Activated CD4-positive, alpha-beta T cell treated with anti-CD3 and anti-CD28 coated beads, Interleukin-2, amount 50 U/mL, for 24 hours (primary cell): ENCODE data around the gene BLCAP.

Source experiments
- DNase-seq, 2 donors: peaks; one replicate each; pipeline ENCODE4 v3.0.0-alpha.2; 2020; ENCODE audit warnings: low read depth in 1 of 2, low spot score in 1 of 2

Gene BLCAP

GRCh38 chr20:37530696-37531095, 3.0 kb upstream of the BLCAP start:
- DNase-seq = no peak

DNA sequence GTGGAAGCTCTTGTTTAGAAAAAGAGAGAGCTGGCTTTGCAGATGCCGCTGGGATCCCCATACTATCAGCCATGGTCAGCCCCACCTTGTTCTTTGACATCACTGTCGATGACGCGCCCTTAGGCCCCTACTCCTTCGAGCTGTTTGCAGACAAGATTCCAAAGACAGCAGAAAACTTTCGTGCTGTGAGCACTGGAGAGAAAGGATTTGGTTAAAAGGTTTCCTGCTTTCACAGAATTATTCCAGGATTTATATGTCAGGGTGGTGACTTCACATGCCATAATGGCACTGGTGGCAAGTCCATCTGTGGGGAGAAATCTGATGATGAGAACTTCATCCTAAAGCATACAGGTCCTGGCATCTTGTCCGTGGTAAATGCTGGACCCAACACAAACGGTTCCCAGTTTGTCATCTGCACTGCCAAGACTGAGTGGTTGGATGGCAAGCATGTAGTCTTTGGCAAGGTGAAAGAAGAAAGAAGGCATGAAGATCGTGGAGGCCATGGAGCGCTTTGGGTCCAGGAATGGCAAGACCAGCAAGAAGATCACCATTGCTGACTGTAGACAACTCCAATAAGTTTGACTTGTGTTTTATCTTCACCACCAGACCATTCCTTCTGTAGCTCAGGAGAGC, 2.4 kb upstream of the BLCAP start:
- no peak for DNase-seq

- no peak for DNase-seq
Observed at GRCh38 chr20:37529214-37529967, 1.7 kb upstream of the BLCAP start.

- DNase-seq = no peak
Observed at GRCh38 chr20:37528446-37529213, 954 bp upstream of the BLCAP start.

GRCh38 chr20:37526839-37527637, 638 bp downstream of the BLCAP start:
- DNase-seq = no peak

- no peak for DNase-seq
Observed at GRCh38 chr20:37526238-37526838, 1.3 kb downstream of the BLCAP start.

GRCh38 chr20:37525810-37526209, 1.9 kb downstream of the BLCAP start:
- no peak for DNase-seq

GRCh38 chr20:37524859-37525708, 2.6 kb downstream of the BLCAP start:
- DNase-seq = no peak

DNA sequence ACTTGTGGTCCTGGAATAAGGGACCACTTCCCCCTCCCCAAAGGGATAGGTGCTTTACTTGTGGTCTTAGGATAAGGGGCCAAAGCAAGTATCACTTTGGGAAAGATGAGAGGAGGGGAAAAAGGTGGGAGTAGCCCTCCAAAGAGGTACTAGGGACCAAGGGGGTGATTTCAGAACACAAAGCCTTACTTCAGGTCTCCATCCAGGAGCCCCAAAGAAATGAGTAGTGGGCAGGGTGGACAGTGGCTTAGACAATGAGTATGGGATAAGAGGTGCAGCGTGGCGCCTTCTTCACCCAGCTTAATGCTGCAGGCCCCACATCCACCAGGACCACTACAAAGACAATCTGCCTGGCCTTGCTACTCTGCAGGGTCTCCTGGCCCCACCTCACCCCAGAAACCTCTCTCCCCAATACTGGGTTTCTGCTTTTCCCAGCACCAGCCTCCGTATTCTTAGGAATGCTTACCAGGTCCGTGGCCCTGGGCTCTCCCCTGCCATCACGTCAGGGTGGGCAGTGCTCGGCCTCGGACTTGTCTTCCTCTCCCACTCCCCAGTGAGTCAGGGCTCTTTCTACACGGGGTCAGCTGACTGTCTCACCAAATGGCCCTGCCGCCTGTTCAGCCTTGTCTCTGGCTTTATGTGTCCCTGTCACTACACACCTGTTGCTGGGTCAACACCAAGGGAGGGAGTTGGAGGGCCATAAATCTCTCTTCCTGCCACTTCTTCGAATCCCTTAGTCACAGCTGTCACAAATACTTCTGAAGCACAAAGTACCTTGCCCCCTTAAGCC, 3.6 kb downstream of the BLCAP start:
- no peak for DNase-seq

- DNase-seq = no peak
Observed at GRCh38 chr20:37523012-37523391, 4.7 kb downstream of the BLCAP start.

- DNase-seq = no peak
Observed at GRCh38 chr20:37522260-37523011, 5.2 kb downstream of the BLCAP start.

- no peak for DNase-seq
Observed at GRCh38 chr20:37521061-37521771, 6.5 kb downstream of the BLCAP start, which contains the start of gene NNAT. Gene NNAT, plus strand, starts transcription at chr20:37521250. Its CDS starts 82 bp downstream, at chr20:37521332.

- no peak for DNase-seq
Observed at GRCh38 chr20:37520419-37520955, 7.2 kb downstream of the BLCAP start.

- DNase-seq = no peak
Observed at GRCh38 chr20:37519508-37520418, 7.9 kb downstream of the BLCAP start.

GRCh38 chr20:37518606-37519507, 8.8 kb downstream of the BLCAP start:
- DNase-seq = no peak
